Ovary (tissue), 9 donors: Measurements from ENCODE around the gene PCNT. TPM values are rescaled to one million over a fixed set of nuclear protein-coding genes. Genes with fewer than 3 reads are reported as not detected.

ENCODE experiments used
- DNase-seq, 5 donors: peaks; one replicate each; pipeline ENCODE4 v3.0.0-alpha.2; 2019 to 2020
- H3K27ac ChIP-seq, 2 donors: fragments of 200-600 bp; one replicate each; pipeline versions ENCODE4 v1.5.1 to v1.8.0; 2019 to 2022
- H3K27me3 ChIP-seq: fragments of 200-600 bp; one replicate; pipeline ENCODE4 v1.8.0; 2022
- H3K36me3 ChIP-seq: fragments of 200-600 bp; sonication (generic); one replicate; pipeline ENCODE4 v1.5.1; 2019
- H3K4me1 ChIP-seq: one replicate; pipeline ENCODE4 v1.8.1; 2013; ENCODE audit warnings: mild to moderate bottlenecking, moderate library complexity; ENCODE audit not compliant: insufficient read depth
- H3K4me3 ChIP-seq: fragments of 200-600 bp; sonication (generic); one replicate; pipeline ENCODE4 v1.5.1; 2017
- H3K9me3 ChIP-seq, 2 donors: fragments of 200-600 bp in 1 of 2; sonication (generic) in 1 of 2; one replicate each; pipeline versions ENCODE4 v1.5.1 to v1.8.1; 2013 to 2019; ENCODE audit warnings: mild to moderate bottlenecking in 1 of 2, moderate library complexity in 1 of 2
- CTCF ChIP-seq, 3 donors: fragments of 450-650 bp in 2 of 3; fragments of 200-600 bp in 1 of 3; IDR thresholded peaks; one replicate each; pipeline versions ENCODE4 v1.5.1 to v1.8.0; 2016 to 2022; ENCODE audit warnings: antibody characterized with exemption in 3 of 3, mild to moderate bottlenecking in 1 of 3
- EP300 ChIP-seq: sonication (generic); formaldehyde crosslinking; IDR thresholded peaks from one replicate; pipeline ENCODE4 v1.6.1; 2017; ENCODE audit warnings: antibody characterized with exemption
- POLR2A ChIP-seq: fragments of 450-650 bp; IDR thresholded peaks from one replicate; pipeline ENCODE4 v1.6.1; 2017; ENCODE audit warnings: antibody characterized with exemption, mild to moderate bottlenecking, moderate library complexity
- WGBS, 3 donors: extraction: QIAGEN DNeasy Blood & Tissue Kit in 1 of 3; methylation state at CpG; one replicate each; pipeline versions ENCODE4 v1.1.5 to v1.1.7; 2013 to 2017; 5-methylcytosine and 5-hydroxymethylcytosine counted together
- intact Hi-C, 4 donors: fragments of 100-400 bp; cut with DNase I; formaldehyde crosslinking; loops; one replicate each; pipeline versions ENCODE4 v1.11.0 to v1.15.1; 2022 to 2023
- polyA plus RNA-seq, 2 donors: library from polyadenylated mRNA; stranded (reverse); fragments of 200-250 nt in 1 of 2; fragments of 350-450 nt in 1 of 2; fragmentation: Illumina TruSeq in 1 of 2; extraction: RNeasy Lipid Tissue Mini Kit (QIAGEN cat#74804) in 1 of 2; gene quantifications; one replicate each; pipeline ENCODE4 v1.2.3, GENCODE V29; 2013 to 2014
- total RNA-seq, 7 donors: library from RNA; depleted of rRNA in 2 of 7; stranded (reverse); fragments of >200 nt in 2 of 7; fragmentation: NEBNext Ultra II Directional in 3 of 7; extraction: Animal tissue kit (Norgen Biotek cat#: 25700) in 3 of 7; gene quantifications; one replicate each; pipeline versions ENCODE4 v1.1.0 to v1.2.4, GENCODE V29; 2016 to 2023
- donor health status: DM: no; HTN: no; CAD: no; lungs with moderate emphysema.
- donor health status: DM: no; HTN: no; CAD: no.
- donor health status: Bipolar disorder and iron deficiency.
- donor health status: DM: yes; HTN: yes; CAD: no.
- donor health status: DM: no; HTN: no; CAD: no.
- donor health status: DM: yes; HTN: yes; CAD: no.

The PCNT gene
- total and polyA plus RNA-seq, 9 donors, result 11.1 to 28.2 (median 18.6) TPM

- intact Hi-C loops, result no loop called here
- TF ChIP-seq CTCF (IDR thresholded peaks at IDR 0.05), result no peak
- TF ChIP-seq POLR2A, result no peak
- TF ChIP-seq EP300, result no peak
- WGBS, 3 donors, result 72 to 78% (median 72%) methylated on average over 20 of the region's 20 CpGs
- no peak for DNase-seq
- H3K27me3 ChIP-seq, result no peaks in the 10 kb centered on the region
- H3K9me3 ChIP-seq, result no peaks in the 10 kb centered on the region
- no peak overlapping the region for H3K27ac ChIP-seq
- H3K4me1 ChIP-seq, result peaks cover 8% of the 10 kb centered on the region
- no peaks in the 10 kb centered on the region for H3K36me3 ChIP-seq
- no peak overlapping the region for H3K4me3 ChIP-seq
These were observed 6.1 kb upstream of the PCNT start for GRCh38 chr21:46317710-46318463.

GRCh38 chr21:46318464-46318845 lies 5.5 kb upstream of the PCNT start:
- Histone ChIP-seq H3K4me3 (no peak overlapping the region), H3K27ac (no peak overlapping the region), H3K36me3 (no peaks in the 10 kb centered on the region), H3K27me3 (no peaks in the 10 kb centered on the region), H3K4me1 (peaks cover 8% of the 10 kb centered on the region), H3K9me3 (no peaks in the 10 kb centered on the region)
- TF ChIP-seq EP300 (no peak), POLR2A (no peak), CTCF (IDR thresholded peaks at IDR 0.05) (no peak)
- no peak for DNase-seq
- intact Hi-C loops, result no loop called here
- 85 to 88% (median 86%) methylated on average over 4 of the region's 4 CpGs for WGBS, 3 donors

GRCh38 chr21:46319186-46319585 lies 4.8 kb upstream of the PCNT start:
- no peak overlapping the region for H3K4me3 ChIP-seq
- TF ChIP-seq CTCF (IDR thresholded peaks at IDR 0.05), result no peak
- no peak for TF ChIP-seq POLR2A
- TF ChIP-seq EP300, result no peak

GRCh38 chr21:46320331-46320801 lies 3.6 kb upstream of the PCNT start:
- H3K9me3 ChIP-seq, result no peaks in the 10 kb centered on the region
- H3K27me3 ChIP-seq, result no peaks in the 10 kb centered on the region
- DNase-seq, result no peak
- 59 to 65% (median 60%) methylated on average over 4 of the region's 4 CpGs for WGBS, 3 donors
- intact Hi-C loops, result no loop called here
- H3K4me3 ChIP-seq, result no peak overlapping the region
- H3K36me3 ChIP-seq, result no peaks in the 10 kb centered on the region
- H3K4me1 ChIP-seq, result peaks cover 9% of the 10 kb centered on the region
- TF ChIP-seq POLR2A, result no peak
- TF ChIP-seq EP300, result no peak
- no peak for TF ChIP-seq CTCF (IDR thresholded peaks at IDR 0.05)
- no peak overlapping the region for H3K27ac ChIP-seq

More at GRCh38 chr21:46319186-46319585, 4.8 kb upstream of the PCNT start:
- Histone ChIP-seq H3K36me3 (no peaks in the 10 kb centered on the region), H3K4me1 (peaks cover 8% of the 10 kb centered on the region), H3K27me3 (no peaks in the 10 kb centered on the region), H3K9me3 (no peaks in the 10 kb centered on the region), H3K27ac (no peak overlapping the region)
- intact Hi-C loops, result no loop called here
- WGBS, 3 donors, result 90 to 96% (median 93%) methylated on average over 7 of the region's 7 CpGs
- no peak for DNase-seq
